Vagina (tissue), 2 donors: ENCODE data around the gene PCNT. TPM values are rescaled to one million over a fixed set of nuclear protein-coding genes. Genes with fewer than 3 reads are reported as not detected.
"Not testable (repeated sequence)": the region's sequence is repeated elsewhere in the genome, so short reads cannot be mapped to it uniquely, and the experiment has no call there.

Source experiments
- DNase-seq, 2 donors: peaks; one replicate each; pipeline ENCODE4 v3.0.0-alpha.2; 2017; ENCODE audit errors: extremely low spot score in 2 of 2
- H3K27ac ChIP-seq: fragments of 200-600 bp; sonication (generic); one replicate; pipeline ENCODE4 v1.5.1; 2019
- H3K27me3 ChIP-seq: fragments of 200-600 bp; sonication (generic); one replicate; pipeline ENCODE4 v1.5.1; 2019
- H3K36me3 ChIP-seq, 2 donors: fragments of 200-600 bp; sonication (generic); one replicate each; pipeline ENCODE4 v1.5.1; 2017 to 2019
- H3K4me1 ChIP-seq: fragments of 200-600 bp; sonication (generic); one replicate; pipeline ENCODE4 v1.5.1; 2019
- H3K4me3 ChIP-seq, 2 donors: fragments of 200-600 bp; sonication (generic); 1 replicate in 1 of 2; 2 replicates in 1 of 2; pipeline ENCODE4 v1.5.1; 2016 to 2019
- H3K9me3 ChIP-seq: fragments of 200-600 bp; sonication (generic); one replicate; pipeline ENCODE4 v1.5.1; 2019
- CTCF ChIP-seq, 3 experiments: fragments of 450-650 bp in 2 of 3; fragments of 200-600 bp in 1 of 3; sonication (generic) in 1 of 3; IDR thresholded peaks; one replicate each; pipeline ENCODE4 v1.5.1; 2017 to 2019; ENCODE audit warnings: antibody characterized with exemption in 3 of 3, mild to moderate bottlenecking in 2 of 3, moderate library complexity in 2 of 3
- POLR2A ChIP-seq, 2 donors: fragments of 450-650 bp; IDR thresholded peaks; one replicate each; pipeline ENCODE4 v1.6.1; 2017; ENCODE audit warnings: antibody characterized with exemption in 2 of 2, mild to moderate bottlenecking in 2 of 2, moderate library complexity in 2 of 2
- POLR2AphosphoS5 ChIP-seq, 2 donors: sonication (generic); formaldehyde crosslinking; IDR thresholded peaks; one replicate each; pipeline ENCODE4 v1.9.0; 2017; ENCODE audit warnings: antibody characterized with exemption in 2 of 2, mild to moderate bottlenecking in 2 of 2, low read depth in 1 of 2; ENCODE audit not compliant: insufficient read depth in 1 of 2
- intact Hi-C: fragments of 100-400 bp; cut with DNase I; formaldehyde crosslinking; loops from one replicate; pipeline ENCODE4 v1.15.1; 2023
- total RNA-seq: library from RNA; depleted of rRNA; stranded (reverse); fragments of >200 nt; gene quantifications from one replicate; pipeline ENCODE4 v1.2.3, GENCODE V29; 2016

The PCNT gene
- total RNA-seq, 1 donor from 2014 or later = 35.8 TPM

GRCh38 chr21:46448108-46448507 lies 124.2 kb downstream of the PCNT start:
- H3K4me3 ChIP-seq = no peak overlapping the region
- H3K27me3 ChIP-seq = no peaks in the 10 kb centered on the region
- peaks cover 0 to under 1% of the 10 kb centered on the region in 2 donors for H3K36me3 ChIP-seq
- TF ChIP-seq CTCF (IDR thresholded peaks at IDR 0.05) (no peak), POLR2A (IDR thresholded peaks at IDR 0.05) (no peak), POLR2AphosphoS5 (IDR thresholded peaks at IDR 0.05; ENCODE audit: insufficient read depth in 1 of 2, low read depth in 1 of 2) (no peak)
- DNase-seq = no peak
- no peak overlapping the region for H3K27ac ChIP-seq
- intact Hi-C loops = no loop called here
- H3K4me1 ChIP-seq = no peaks in the 10 kb centered on the region
- peaks cover 6% of the 10 kb centered on the region for H3K9me3 ChIP-seq

- H3K27me3 ChIP-seq, H3K4me3 ChIP-seq, H3K27ac ChIP-seq, H3K4me1 ChIP-seq, intact Hi-C loops, H3K9me3 ChIP-seq, DNase-seq, H3K36me3 ChIP-seq: not testable (repeated sequence)
Observed at GRCh38 chr21:46448855-46449254, 124.9 kb downstream of the PCNT start.

GRCh38 chr21:46452710-46453109 lies 128.8 kb downstream of the PCNT start:
- Histone ChIP-seq H3K4me3 (no peak overlapping the region), H3K27me3 (no peaks in the 10 kb centered on the region), H3K27ac (no peak overlapping the region), H3K9me3 (peaks cover 6% of the 10 kb centered on the region), H3K36me3 (no peaks in the 10 kb centered on the region), H3K4me1 (peaks cover 33% of the 10 kb centered on the region)
- no peak for TF ChIP-seq POLR2AphosphoS5 (IDR thresholded peaks at IDR 0.05; ENCODE audit: insufficient read depth in 1 of 2, low read depth in 1 of 2)
- TF ChIP-seq POLR2A (IDR thresholded peaks at IDR 0.05) = no peak
- no peak for TF ChIP-seq CTCF (IDR thresholded peaks at IDR 0.05)
- DNase-seq = no peak
- intact Hi-C loops = no loop called here

- peaks cover 38% of the 10 kb centered on the region for H3K4me1 ChIP-seq
- intact Hi-C loops = no loop called here
- H3K9me3 ChIP-seq = no peaks in the 10 kb centered on the region
- DNase-seq = no peak
- no peak overlapping the region for H3K4me3 ChIP-seq
- no peak for TF ChIP-seq CTCF (IDR thresholded peaks at IDR 0.05)
- no peak for TF ChIP-seq POLR2AphosphoS5 (IDR thresholded peaks at IDR 0.05; ENCODE audit: insufficient read depth in 1 of 2, low read depth in 1 of 2)
- no peak for TF ChIP-seq POLR2A (IDR thresholded peaks at IDR 0.05)
- no peaks in the 10 kb centered on the region for H3K36me3 ChIP-seq
- H3K27ac ChIP-seq = no peak overlapping the region
- H3K27me3 ChIP-seq = no peaks in the 10 kb centered on the region
Observed at GRCh38 chr21:46454142-46454541, 130.2 kb downstream of the PCNT start.

- Histone ChIP-seq H3K27ac (no peak overlapping the region), H3K4me1 (peaks cover 42% of the 10 kb centered on the region), H3K36me3 (no peaks in the 10 kb centered on the region), H3K27me3 (no peaks in the 10 kb centered on the region), H3K9me3 (no peaks in the 10 kb centered on the region), H3K4me3 (no peak overlapping the region)
- intact Hi-C loops = no loop called here
- TF ChIP-seq CTCF (IDR thresholded peaks at IDR 0.05) (no peak), POLR2A (IDR thresholded peaks at IDR 0.05) (no peak), POLR2AphosphoS5 (IDR thresholded peaks at IDR 0.05; ENCODE audit: insufficient read depth in 1 of 2, low read depth in 1 of 2) (no peak)
- no peak for DNase-seq
Observed at GRCh38 chr21:46454634-46455390, 130.9 kb downstream of the PCNT start.
